IPS DF 6.9 (cell line): Measurements from ENCODE around the gene AS3MT.

Source experiments
- DNase-seq: peaks from one replicate; pipeline ENCODE4 v3.0.0-alpha.2; 2013; ENCODE audit warnings: low read depth, low spot score
- H3K27ac ChIP-seq: one replicate; pipeline ENCODE4 v1.5.1; 2013; ENCODE audit warnings: low read length, control low read depth
- H3K27me3 ChIP-seq: 2 replicates; pipeline ENCODE4 v1.6.1; 2013; ENCODE audit warnings: mild to moderate bottlenecking, low read length; ENCODE audit not compliant: control insufficient read depth, insufficient read depth
- H3K36me3 ChIP-seq: 2 replicates; pipeline ENCODE4 v1.6.1; 2013; ENCODE audit warnings: low read length; ENCODE audit not compliant: control insufficient read depth, insufficient read depth
- H3K4me1 ChIP-seq: 2 replicates; pipeline ENCODE4 v1.6.1; 2013; ENCODE audit warnings: low read length; ENCODE audit not compliant: control insufficient read depth, insufficient read depth
- H3K4me3 ChIP-seq: 2 replicates; pipeline ENCODE4 v1.5.1; 2013; ENCODE audit warnings: mild to moderate bottlenecking, low read length
- H3K9me3 ChIP-seq: 2 replicates; pipeline ENCODE4 v1.6.1; 2013; ENCODE audit warnings: low read length, inconsistent platforms; ENCODE audit not compliant: control insufficient read depth, insufficient read depth
- WGBS: extraction: QIAGEN DNeasy Blood & Tissue Kit; methylation state at CpG from one replicate; pipeline ENCODE4 v1.1.7; 2013; ENCODE audit warnings: mixed read lengths, missing lambda C conversion rate; ENCODE audit not compliant: insufficient read length, insufficient coverage; 5-methylcytosine and 5-hydroxymethylcytosine counted together

The AS3MT gene

DNA sequence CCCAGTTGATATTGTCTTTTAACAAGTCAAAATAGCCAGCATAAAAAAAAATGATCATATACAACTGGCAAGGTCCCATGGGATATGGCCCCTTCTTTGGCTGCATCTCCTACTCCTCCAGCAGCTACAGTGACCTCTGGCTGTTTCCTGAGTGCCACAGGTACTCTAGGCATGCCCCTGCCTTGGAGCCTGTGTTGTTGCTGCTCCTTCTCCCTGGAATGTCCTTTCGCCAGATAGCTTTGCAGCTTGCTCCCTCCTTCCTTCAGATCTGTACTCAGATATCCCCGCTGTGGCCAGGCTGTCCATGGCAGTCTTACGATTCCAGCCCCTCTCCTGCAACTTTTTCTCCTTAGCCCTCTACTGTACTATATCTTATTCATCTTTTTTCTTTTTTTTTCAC lies 72.1 kb downstream of the AS3MT start:
- no peaks in the 10 kb centered on the region for H3K36me3 ChIP-seq
- H3K27me3 ChIP-seq, result no peaks in the 10 kb centered on the region
- H3K9me3 ChIP-seq, result no peaks in the 10 kb centered on the region
- no peak overlapping the region for H3K27ac ChIP-seq
- H3K4me1 ChIP-seq, result no peaks in the 10 kb centered on the region
- no CpG with 5 or more reads among the region's 3 CpGs for WGBS
- no peak overlapping the region for H3K4me3 ChIP-seq
- no peak for DNase-seq

DNA sequence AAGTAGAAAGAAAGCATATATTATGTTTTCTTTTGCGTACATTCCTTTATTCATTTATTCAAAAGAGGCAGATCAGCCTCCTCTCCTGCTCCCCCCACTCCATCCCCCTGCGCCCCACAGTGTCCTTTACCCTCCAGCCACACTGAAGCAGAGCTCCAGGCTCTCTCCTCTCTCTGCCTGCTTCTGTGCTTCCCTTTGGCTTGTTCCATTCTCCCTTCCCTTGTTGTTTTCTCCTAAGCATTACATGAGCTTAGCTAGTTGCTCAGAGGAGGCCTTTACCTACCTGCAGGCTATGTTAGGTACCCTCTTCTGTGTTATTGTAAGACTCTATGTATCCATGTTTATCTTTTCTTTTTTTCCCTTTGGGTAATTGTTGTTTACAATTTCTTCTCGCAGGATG lies 76.2 kb downstream of the AS3MT start:
- DNase-seq, result no peak
- Histone ChIP-seq H3K36me3 (no peaks in the 10 kb centered on the region), H3K27ac (no peak overlapping the region), H3K27me3 (no peaks in the 10 kb centered on the region), H3K9me3 (no peaks in the 10 kb centered on the region), H3K4me3 (no peak overlapping the region), H3K4me1 (no peaks in the 10 kb centered on the region)
- no CpG with 5 or more reads among the region's 3 CpGs for WGBS

DNA sequence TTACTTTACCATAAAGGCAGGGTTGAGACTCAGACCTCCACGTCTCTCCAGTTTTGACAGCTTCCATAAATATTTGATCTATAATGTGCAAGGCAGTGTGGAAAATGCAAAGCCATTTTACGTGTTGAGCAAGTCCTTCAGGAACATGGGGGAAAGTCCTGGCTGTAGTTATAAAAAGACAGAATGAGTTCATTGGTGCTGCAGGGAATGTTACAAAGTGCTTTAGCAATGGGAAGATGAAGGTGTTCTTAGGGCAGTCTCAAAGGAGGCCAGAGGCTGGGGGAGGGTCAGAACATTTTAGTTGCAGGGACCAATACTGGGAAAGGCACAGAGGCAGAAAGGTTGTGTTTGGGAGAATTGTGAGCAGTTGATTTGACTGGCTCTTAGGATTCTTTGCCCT lies 76.7 kb downstream of the AS3MT start:
- Histone ChIP-seq H3K9me3 (no peaks in the 10 kb centered on the region), H3K4me1 (no peaks in the 10 kb centered on the region), H3K27ac (no peak overlapping the region), H3K4me3 (no peak overlapping the region), H3K36me3 (no peaks in the 10 kb centered on the region), H3K27me3 (no peaks in the 10 kb centered on the region)
- no CpG with 5 or more reads among the region's 2 CpGs for WGBS
- no peak for DNase-seq

DNA sequence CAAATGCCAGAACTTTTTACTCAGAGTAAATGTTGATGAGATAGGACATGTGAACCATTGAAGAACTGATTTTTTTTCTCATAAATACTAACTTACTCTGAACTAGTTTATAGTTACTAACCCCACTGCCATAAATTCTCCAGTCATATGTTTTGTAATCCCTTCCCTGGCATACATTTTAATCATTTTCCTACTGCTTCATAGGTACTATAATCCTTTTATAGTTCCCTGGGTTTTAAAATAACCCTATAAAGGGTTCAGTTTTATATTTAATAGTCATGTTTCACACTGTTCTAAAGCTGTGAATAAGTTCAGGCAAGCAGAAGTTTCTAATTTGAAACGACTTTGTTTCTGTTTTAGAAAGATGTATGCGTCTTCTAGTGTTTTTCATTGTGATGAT lies 77.7 kb downstream of the AS3MT start:
- H3K36me3 ChIP-seq, result no peaks in the 10 kb centered on the region
- H3K27ac ChIP-seq, result no peak overlapping the region
- H3K9me3 ChIP-seq, result no peaks in the 10 kb centered on the region
- no peaks in the 10 kb centered on the region for H3K27me3 ChIP-seq
- no CpG with 5 or more reads among the region's 2 CpGs for WGBS
- DNase-seq, result no peak
- no peaks in the 10 kb centered on the region for H3K4me1 ChIP-seq
- H3K4me3 ChIP-seq, result no peak overlapping the region

DNA sequence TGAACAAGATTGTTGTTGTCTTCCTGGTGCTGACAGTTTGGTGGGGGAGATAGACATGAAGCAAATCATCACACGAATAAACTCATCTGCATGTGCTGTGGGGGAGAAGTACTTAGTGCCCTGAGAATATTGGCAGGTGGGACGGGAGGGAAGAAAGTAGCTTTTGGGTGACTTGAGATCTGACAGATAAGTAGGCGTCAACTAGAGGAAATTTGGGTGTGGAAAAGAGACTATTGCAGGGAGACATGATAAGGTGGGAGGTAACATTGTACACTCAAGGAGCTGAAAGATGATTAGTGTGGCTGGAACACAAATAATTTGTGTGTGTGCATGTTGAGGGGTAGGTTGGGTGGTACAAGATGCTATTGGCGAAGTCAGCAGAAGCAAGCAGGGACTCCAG lies 78.9 kb downstream of the AS3MT start:
- no peak for DNase-seq
- H3K4me3 ChIP-seq, result no peak overlapping the region
- H3K4me1 ChIP-seq, result no peaks in the 10 kb centered on the region
- no peaks in the 10 kb centered on the region for H3K27me3 ChIP-seq
- H3K9me3 ChIP-seq, result no peaks in the 10 kb centered on the region
- H3K36me3 ChIP-seq, result no peaks in the 10 kb centered on the region
- H3K27ac ChIP-seq, result no peak overlapping the region
- WGBS, result no CpG with 5 or more reads among the region's 4 CpGs

DNA sequence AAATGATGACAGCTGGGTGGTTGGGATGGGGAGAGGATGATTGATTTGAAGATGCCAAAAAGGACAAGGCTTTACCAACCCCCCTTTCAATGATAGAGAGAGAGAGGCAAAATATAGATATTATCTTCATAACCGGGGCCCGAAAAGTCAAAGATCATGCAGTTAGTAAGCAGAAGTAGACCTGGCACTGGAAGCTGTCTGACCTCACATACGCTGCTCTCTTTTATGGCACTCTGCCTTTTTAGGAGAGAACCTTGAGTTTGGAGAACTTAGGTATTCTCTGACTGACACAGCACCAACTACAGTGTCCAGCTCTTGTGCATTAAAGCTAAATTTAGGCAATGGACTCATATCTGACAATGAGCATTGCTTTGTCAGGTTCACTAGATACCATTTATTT lies 79.5 kb downstream of the AS3MT start:
- Histone ChIP-seq H3K9me3 (no peaks in the 10 kb centered on the region), H3K4me1 (no peaks in the 10 kb centered on the region), H3K27ac (no peak overlapping the region), H3K36me3 (no peaks in the 10 kb centered on the region), H3K4me3 (no peak overlapping the region), H3K27me3 (no peaks in the 10 kb centered on the region)
- no CpG with 5 or more reads among the region's 3 CpGs for WGBS
- no peak for DNase-seq

DNA sequence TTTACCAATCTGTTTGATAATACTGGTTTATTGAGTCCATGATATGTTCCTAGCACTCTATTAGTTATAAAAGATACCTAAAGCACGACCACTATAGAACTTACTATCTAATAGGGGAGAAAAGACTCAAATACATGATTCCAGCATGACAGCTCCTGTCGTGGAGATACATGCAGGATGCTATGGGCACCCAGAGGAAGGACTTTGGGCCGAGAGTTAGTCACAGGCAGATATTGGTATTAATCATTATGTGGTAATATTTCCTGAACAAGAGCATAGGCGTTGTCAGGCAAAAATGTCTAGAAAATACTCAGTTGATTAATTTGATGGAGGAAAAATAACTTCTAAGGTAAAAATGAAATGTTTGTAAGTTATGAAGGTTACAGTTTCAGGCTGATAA lies 80.6 kb downstream of the AS3MT start:
- Histone ChIP-seq H3K4me3 (no peak overlapping the region), H3K36me3 (no peaks in the 10 kb centered on the region), H3K4me1 (no peaks in the 10 kb centered on the region), H3K27me3 (no peaks in the 10 kb centered on the region), H3K9me3 (no peaks in the 10 kb centered on the region), H3K27ac (no peak overlapping the region)
- no CpG with 5 or more reads among the region's 4 CpGs for WGBS
- no peak for DNase-seq

DNA sequence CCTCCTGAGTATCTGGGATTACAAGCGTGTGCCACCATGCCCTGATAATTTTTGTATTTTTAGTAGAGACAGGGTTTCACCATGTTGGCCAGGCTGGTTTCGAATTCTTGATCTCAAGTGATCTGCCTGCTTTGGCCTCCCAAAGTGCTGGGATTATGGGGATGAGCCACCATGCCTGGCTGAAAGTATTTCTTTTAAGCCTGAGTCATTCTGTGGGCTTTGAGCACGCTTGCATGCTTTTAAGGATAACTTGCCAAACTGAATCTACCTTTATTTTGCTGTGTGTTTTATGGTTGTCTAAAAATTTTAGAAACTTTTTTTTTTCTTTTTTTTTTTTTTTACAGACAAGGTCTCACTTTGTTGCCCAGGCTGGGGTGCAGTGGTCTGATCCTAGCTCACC lies 82.0 kb downstream of the AS3MT start:
- no peaks in the 10 kb centered on the region for H3K36me3 ChIP-seq
- no peaks in the 10 kb centered on the region for H3K27me3 ChIP-seq
- H3K27ac ChIP-seq, result no peak overlapping the region
- no peak for DNase-seq
- WGBS, result no CpG with 5 or more reads among the region's 3 CpGs
- no peaks in the 10 kb centered on the region for H3K9me3 ChIP-seq
- H3K4me3 ChIP-seq, result no peak overlapping the region
- no peaks in the 10 kb centered on the region for H3K4me1 ChIP-seq
